ENCODE measurements around the gene TLK1.

The TLK1 gene

GRCh38 chr2:170996316-170996715 is 164.4 kb downstream of the TLK1 start:
- no peak for DNase-seq

GRCh38 chr2:170991398-170992182 is 169.1 kb downstream of the TLK1 start:
- no peak for DNase-seq

GRCh38 chr2:170986566-170987258 is 174.0 kb downstream of the TLK1 start:
- no peak for DNase-seq

- no peak for DNase-seq
Measured at GRCh38 chr2:170985407-170985806, 175.3 kb downstream of the TLK1 start.

GRCh38 chr2:170984079-170984478 is 176.6 kb downstream of the TLK1 start:
- no peak for DNase-seq

GRCh38 chr2:170975943-170976270 is 184.8 kb downstream of the TLK1 start:
- DNase-seq, result no peak

- DNase-seq, result no peak
Measured at GRCh38 chr2:170975127-170975942, 185.4 kb downstream of the TLK1 start.

GRCh38 chr2:170974304-170974993 is 186.2 kb downstream of the TLK1 start:
- DNase-seq, result no peak

GRCh38 chr2:170973492-170974303 is 187.0 kb downstream of the TLK1 start:
- DNase-seq, result peak; percentile 2 to 39

- no peak for DNase-seq
Measured at GRCh38 chr2:170973225-170973491, 187.5 kb downstream of the TLK1 start.

GRCh38 chr2:170972296-170973224 is 188.1 kb downstream of the TLK1 start:
- no peak for DNase-seq

- DNase-seq, result no peak
Measured at GRCh38 chr2:170971071-170971470, 189.6 kb downstream of the TLK1 start.

GRCh38 chr2:170969872-170970496 is 190.7 kb downstream of the TLK1 start:
- no peak for DNase-seq

GRCh38 chr2:170969030-170969429 is 191.7 kb downstream of the TLK1 start:
- DNase-seq, result no peak

- DNase-seq, result no peak
Measured at GRCh38 chr2:170968205-170969003, 192.3 kb downstream of the TLK1 start.

- DNase-seq, result no peak
Measured at GRCh38 chr2:170967553-170967952, 193.1 kb downstream of the TLK1 start.

GRCh38 chr2:170966648-170967396 is 193.9 kb downstream of the TLK1 start:
- no peak for DNase-seq

GRCh38 chr2:170965446-170966225 is 195.1 kb downstream of the TLK1 start:
- DNase-seq, result no peak

Data from cerebellar nuclear complex (tissue), 1 donor.